PFSK-1 (cell line): ENCODE data around the gene BCO1.

ENCODE experiments used
- FOXP2 ChIP-seq: optimal IDR thresholded peaks from 2 replicates; pipeline ENCODE3; 2011; ENCODE audit warnings: borderline replicate concordance, control low read depth, inconsistent platforms; ENCODE audit not compliant: insufficient read depth; ENCODE audit errors: extremely low read length, extremely low read depth
- POLR2AphosphoS5 ChIP-seq: IDR thresholded peaks from 2 replicates; pipeline ENCODE4 v1.6.1; 2012; ENCODE audit warnings: low read depth, mild to moderate bottlenecking, control low read depth, low read length, moderate library complexity
- TAF1 ChIP-seq: IDR thresholded peaks from 2 replicates; pipeline ENCODE4 v1.6.1; 2012; ENCODE audit warnings: low read length, control low read depth, borderline replicate concordance; ENCODE audit not compliant: insufficient read depth
- TF ChIP-seq, protein P1 (sequence below), 2 experiments: IDR thresholded peaks; 2 replicates each; pipeline versions ENCODE4 v1.6.1 to v1.8.0; 2011 to 2012; ENCODE audit warnings: low read depth in 2 of 2, low read length in 2 of 2, control low read depth in 1 of 2, inconsistent platforms in 1 of 2, mild to moderate bottlenecking in 1 of 2, moderate library complexity in 1 of 2; ENCODE audit not compliant: insufficient read depth in 1 of 2

- TF ChIP-seq POLR2AphosphoS5 (no peak), FOXP2 (no peak), TAF1 (no peak)
- TF ChIP-seq, protein P1, sequence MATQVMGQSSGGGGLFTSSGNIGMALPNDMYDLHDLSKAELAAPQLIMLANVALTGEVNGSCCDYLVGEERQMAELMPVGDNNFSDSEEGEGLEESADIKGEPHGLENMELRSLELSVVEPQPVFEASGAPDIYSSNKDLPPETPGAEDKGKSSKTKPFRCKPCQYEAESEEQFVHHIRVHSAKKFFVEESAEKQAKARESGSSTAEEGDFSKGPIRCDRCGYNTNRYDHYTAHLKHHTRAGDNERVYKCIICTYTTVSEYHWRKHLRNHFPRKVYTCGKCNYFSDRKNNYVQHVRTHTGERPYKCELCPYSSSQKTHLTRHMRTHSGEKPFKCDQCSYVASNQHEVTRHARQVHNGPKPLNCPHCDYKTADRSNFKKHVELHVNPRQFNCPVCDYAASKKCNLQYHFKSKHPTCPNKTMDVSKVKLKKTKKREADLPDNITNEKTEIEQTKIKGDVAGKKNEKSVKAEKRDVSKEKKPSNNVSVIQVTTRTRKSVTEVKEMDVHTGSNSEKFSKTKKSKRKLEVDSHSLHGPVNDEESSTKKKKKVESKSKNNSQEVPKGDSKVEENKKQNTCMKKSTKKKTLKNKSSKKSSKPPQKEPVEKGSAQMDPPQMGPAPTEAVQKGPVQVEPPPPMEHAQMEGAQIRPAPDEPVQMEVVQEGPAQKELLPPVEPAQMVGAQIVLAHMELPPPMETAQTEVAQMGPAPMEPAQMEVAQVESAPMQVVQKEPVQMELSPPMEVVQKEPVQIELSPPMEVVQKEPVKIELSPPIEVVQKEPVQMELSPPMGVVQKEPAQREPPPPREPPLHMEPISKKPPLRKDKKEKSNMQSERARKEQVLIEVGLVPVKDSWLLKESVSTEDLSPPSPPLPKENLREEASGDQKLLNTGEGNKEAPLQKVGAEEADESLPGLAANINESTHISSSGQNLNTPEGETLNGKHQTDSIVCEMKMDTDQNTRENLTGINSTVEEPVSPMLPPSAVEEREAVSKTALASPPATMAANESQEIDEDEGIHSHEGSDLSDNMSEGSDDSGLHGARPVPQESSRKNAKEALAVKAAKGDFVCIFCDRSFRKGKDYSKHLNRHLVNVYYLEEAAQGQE (IDR thresholded peaks at IDR 0.05; ENCODE audit: insufficient read depth in 1 of 2, low read depth in 2 of 2, low read length in 2 of 2): no peak
These were observed 1.2 kb upstream of the BCO1 start for GRCh38 chr16:81237282-81237681.
